Activated gamma-delta T cell (primary cell): ENCODE measurements around the gene DCUN1D2.

Source experiments
- DNase-seq: peaks from one replicate; lab custom pipeline; 2025; lab: John Stamatoyannopoulos, UW

Gene DCUN1D2

DNA sequence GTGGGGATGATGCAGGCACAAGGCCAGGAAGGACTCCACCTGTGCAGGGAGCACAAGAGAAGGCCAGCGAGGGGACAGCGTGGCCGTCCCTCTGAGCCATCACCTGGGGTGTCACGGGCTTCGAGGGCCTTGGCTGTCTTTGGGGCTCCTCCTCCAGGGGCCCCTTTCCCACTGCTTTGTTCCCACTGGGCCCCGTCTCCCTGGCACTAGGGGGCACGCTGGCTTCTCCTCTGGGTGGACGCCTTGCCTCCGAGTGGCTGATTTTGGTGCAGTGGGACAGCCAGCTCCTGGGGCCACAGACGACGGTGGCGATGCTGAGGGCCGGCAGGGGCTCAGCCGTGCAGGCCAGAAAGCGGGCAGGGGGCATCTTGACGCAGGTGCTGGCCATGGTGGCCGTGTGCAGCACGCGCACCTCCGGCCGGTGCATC, 83.4 kb downstream of the DCUN1D2 start:
- DNase-seq: no peak

DNA sequence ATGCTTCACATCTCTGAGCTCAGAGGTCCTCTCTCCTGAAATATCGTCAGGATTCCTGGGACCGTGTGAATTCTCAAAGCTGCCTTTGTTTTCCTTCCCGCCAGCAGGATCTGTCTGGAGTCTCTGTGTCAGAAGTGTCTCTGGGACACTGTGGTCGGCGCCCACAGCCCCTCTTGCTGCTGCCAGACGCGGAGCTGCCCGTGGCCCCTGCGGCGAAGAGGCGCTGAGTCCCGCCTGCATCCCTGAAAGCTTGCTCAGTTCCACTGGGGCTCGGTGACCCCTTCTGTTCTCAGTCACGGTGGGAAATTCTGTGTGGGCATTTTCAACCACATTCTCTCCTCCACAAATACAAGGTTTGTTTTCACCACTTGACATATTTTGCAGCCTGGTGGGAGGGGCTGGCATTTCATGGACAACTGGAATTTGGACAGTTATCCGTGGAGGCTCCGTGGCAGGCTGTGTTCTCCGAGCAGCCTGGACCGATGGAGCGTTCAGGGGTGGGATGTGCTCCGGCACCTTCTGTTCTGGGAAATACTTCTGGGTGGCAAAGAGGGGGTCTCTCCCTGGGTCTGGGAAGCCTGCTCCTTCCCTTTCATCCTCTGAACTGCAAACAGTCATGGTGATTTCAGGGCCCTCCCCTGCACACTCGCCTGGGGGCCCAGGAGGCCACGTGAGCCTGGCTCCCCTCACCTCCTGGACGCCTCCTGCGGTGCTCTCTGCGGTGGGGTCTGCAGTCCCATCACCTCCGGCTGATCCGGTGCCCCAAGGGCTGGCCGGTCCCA, 84.0 kb downstream of the DCUN1D2 start:
- DNase-seq: no peak
